ENCODE data around the gene AQP2.

AQP2 gene

GRCh38 chr12:49955899-49956662 lies 5.5 kb downstream of the AQP2 start:
- DNase-seq (ENCODE audit: low read depth) = no peak

DNA sequence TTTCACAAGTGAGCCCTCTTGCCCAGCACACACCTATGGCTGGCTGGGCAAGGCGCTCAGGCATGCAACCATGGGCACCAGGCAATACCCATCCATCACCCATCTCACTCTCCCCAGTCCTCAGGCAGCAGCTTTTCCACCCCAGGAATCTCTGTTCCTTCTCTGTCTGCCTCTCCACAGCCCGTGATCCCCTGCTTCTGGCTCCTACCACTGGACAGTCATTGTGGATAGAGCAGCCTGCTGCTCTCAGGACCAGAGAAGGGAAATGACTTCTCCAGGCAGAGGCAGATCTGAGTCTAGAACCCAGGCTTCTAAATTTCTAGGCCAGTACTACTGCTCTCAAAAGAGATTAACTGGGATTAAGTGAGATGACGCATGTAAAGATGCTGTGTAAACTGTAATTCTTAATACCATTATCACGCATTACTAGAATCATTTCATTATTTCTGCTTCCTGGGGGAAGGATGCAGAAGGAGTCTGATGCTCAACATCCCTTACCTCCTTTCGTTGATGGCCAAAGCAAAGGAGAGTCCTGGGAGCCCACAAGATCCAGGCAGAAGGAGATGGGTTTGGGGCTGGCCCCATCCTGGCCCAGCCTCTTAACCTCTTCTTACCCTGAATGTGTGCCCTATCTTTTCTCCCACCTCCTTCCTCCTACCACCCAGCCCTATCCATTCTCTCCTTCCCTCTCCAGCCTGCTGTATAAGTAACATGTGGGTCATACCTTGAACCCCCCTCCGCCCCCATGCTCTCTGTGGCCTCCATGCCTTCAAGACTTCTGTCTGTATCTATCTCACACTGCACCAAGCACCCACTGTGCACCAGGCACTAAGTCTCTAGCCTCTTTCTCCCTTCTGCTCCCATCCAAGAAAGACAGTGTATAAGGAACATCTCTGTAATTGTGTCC lies 6.4 kb downstream of the AQP2 start:
- DNase-seq (ENCODE audit: low read depth) = no peak

GRCh38 chr12:49957570-49957967 lies 7.0 kb downstream of the AQP2 start:
- DNase-seq (ENCODE audit: low read depth) = no peak

DNA sequence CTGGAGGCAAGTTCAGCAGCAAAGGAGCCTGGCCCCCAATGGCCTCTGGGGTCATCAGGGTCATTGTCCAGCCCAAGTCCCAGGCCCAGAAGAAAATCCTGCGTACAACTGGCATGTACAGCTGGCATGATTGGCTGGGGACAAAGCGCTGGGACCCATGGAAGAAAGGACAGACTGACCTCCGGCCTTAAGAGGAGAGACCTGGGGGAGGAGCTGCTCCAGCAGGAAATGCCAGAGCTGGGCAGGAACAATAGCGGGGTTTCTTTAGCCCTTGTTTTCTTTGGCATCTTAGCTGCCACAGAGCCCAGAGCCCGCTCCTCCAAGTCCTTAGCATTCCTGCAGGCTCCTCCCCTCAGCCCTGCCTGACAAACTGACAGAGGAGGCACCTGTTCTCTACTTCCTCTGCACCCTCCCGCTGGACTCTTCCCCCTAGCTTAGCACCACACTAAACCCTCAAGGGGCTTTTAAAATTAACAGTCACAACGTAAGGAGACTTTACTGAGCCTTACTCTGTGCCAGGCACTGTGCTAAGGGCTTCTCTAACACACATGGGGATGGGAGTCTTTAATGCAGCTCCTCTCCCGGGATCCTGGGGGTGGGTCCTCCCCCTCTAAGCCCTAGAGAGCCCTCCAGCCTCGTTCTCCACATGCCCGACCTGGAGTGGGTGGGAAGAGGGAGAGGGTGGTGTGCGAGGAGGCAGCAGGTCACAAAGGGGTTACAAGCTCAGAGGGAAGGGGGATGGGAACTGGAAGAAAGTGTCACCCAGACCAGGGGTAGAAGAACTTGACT lies 9.3 kb downstream of the AQP2 start:
- DNase-seq (ENCODE audit: low read depth) = no peak

- DNase-seq (ENCODE audit: low read depth) = no peak
Measured at GRCh38 chr12:49960474-49961110, 10.1 kb downstream of the AQP2 start.

DNA sequence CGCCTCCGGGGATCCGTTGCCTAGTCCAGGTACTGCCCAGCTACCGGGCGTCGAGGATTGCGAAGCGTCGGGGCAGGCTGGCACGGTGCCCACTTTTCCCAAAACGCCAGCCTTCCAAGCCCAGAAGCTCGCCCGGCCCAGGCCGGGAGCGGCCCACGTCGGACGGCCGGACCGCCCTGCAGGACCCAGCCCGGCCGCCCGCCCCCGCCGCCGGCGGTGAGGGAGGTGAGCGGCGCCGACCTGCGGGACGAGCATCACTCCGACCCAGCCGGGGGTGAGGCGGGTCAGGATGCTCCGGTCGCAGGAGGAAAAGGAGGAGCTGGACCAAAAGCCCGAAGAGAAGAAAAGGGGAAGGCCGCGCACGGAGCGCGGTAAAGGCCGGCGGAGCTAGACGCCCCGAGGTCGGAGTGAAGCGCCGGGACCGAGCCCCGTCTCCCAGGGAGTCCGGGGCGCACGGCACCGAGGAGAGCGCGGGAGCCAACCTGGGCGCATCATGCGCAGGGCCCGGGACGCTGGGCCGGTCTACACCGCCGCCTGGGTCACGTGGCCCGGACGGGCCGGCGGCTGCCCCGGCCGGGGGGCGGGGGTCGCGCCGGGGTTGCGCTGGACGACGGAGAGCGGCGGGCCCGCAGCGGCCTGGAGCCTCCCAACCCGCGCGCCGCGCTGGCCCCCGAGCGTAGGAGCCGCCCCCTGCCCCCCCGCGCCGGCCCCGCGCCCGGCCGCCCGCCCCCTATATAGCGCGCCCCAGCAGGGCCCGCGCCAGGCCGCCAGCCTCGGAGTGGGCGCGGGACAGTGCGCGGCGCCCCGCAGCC lies 10.8 kb downstream of the AQP2 start, which contains the start of gene AQP5:
Gene AQP5 (plus strand): TSS at position 762 of the 812 bp plus-strand sequence. CDS start 146 bp downstream, outside the sequence.
- no peak for DNase-seq (ENCODE audit: low read depth)

DNA sequence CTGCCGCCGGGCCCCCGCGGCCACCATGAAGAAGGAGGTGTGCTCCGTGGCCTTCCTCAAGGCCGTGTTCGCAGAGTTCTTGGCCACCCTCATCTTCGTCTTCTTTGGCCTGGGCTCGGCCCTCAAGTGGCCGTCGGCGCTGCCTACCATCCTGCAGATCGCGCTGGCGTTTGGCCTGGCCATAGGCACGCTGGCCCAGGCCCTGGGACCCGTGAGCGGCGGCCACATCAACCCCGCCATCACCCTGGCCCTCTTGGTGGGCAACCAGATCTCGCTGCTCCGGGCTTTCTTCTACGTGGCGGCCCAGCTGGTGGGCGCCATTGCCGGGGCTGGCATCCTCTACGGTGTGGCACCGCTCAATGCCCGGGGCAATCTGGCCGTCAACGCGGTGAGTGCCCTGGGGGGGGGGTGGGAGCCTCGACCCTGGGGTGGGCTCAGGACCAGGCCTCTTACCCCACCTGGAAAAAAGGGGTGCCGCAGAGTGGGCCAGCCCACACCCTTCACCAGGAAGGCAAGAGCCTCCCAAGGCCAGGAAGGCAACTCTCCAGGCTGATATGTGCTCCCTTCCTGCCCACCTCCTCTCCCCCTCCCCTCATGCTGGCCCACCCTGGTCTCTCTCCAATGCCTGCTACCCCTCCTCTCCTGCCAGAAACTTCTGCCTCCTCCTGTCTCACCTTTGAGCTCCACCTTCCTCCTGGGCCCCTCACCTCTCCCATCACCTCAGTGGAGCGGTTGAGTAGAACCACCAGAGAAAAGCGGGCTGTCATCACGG lies 11.6 kb downstream of the AQP2 start:
- DNase-seq (ENCODE audit: low read depth) = no peak

DNA sequence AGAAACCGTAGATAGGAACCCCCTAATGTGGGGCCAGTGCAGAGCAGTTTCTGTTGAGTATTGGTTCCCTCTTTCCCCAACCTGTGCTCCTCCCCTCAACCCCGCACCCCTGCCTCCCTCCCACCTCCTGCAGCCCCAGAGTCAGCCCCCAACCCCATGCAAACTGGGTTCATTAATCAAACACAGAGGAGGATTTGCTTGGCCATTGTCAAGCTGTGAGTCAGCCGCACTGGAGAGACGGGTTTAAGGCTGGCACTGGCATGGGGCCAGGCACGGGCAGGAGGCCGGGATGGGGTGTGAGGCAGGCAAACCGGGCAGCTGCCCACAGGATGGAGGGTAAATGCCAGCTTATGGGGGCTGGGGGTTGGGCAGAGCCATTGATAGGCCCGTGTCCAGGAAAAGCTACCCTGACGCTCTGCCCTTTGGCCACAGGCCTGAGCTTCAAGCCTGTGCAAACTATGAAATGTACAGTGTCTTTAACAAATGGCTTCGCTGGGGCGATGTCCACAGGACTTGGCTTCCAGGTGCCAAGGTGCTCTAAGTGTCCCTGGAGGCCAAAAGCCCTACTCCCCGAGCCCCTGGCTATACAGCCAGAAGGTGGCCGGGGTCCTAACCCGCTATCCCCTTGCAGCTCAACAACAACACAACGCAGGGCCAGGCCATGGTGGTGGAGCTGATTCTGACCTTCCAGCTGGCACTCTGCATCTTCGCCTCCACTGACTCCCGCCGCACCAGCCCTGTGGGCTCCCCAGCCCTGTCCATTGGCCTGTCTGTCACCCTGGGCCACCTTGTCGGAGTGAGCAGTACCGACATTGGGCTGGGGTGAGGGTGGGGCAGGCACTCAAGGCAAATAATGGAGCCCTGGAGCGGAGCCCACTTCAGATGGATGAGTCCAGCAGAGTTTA lies 12.6 kb downstream of the AQP2 start:
- no peak for DNase-seq (ENCODE audit: low read depth)

DNA sequence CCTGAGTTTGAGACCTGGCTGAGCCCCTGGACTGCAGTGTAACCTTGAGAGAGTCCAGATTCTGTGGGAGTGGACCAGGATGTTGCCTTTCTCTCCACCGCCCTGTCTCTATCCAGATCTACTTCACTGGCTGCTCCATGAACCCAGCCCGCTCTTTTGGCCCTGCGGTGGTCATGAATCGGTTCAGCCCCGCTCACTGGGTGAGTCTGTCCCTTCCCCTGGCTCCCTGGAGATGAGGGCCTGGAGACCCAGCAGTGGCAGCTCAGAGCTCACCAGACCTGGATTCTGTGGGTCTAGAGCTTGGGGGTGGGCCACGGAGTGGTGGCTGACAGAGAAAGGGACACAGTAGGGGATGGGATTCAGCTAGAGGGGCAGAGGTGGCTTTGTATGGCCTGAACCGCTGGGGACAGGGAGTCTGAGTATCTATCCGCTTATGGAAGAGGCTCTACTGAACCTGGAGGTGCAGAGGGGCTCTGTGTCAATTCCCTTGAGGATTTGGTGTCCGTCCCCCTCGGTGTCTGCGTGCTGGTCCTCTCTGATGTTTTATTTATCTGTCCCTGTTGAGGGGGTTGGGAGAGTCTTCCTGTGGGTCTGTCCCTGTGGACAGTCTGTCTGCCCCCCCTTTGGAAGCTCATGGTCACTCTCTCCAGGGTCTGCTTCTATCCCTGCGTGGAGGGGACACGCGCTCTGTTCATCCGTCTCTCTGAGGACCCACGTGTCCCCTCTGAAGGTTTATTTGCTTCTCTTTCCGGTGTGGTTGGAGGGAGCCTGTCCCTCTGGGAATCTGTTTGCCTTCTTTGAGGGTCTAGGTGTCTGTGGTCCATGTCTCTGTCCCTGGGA lies 13.7 kb downstream of the AQP2 start:
- DNase-seq (ENCODE audit: low read depth) = no peak

DNA sequence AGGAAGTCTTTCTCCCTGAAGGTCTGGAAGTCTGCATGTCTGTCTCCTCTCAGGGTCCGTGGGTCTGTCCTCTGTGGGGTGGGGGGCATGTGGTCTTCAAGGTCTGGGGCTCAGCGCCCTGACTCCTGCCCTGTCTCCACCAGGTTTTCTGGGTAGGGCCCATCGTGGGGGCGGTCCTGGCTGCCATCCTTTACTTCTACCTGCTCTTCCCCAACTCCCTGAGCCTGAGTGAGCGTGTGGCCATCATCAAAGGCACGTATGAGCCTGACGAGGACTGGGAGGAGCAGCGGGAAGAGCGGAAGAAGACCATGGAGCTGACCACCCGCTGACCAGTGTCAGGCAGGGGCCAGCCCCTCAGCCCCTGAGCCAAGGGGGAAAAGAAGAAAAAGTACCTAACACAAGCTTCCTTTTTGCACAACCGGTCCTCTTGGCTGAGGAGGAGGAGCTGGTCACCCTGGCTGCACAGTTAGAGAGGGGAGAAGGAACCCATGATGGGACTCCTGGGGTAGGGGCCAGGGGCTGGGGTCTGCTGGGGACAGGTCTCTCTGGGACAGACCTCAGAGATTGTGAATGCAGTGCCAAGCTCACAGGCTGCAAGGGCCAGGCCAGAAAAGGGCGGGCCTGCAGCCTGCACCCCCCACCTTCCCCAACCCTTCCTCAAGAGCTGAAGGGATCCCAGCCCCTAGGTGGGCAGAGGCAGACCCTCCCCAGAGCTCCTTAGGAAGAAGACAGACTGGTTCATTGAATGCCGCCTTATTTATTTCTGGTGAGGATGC lies 14.5 kb downstream of the AQP2 start:
- DNase-seq (ENCODE audit: low read depth) = no peak

GRCh38 chr12:49965836-49966235 lies 15.3 kb downstream of the AQP2 start:
- no peak for DNase-seq (ENCODE audit: low read depth)

DNA sequence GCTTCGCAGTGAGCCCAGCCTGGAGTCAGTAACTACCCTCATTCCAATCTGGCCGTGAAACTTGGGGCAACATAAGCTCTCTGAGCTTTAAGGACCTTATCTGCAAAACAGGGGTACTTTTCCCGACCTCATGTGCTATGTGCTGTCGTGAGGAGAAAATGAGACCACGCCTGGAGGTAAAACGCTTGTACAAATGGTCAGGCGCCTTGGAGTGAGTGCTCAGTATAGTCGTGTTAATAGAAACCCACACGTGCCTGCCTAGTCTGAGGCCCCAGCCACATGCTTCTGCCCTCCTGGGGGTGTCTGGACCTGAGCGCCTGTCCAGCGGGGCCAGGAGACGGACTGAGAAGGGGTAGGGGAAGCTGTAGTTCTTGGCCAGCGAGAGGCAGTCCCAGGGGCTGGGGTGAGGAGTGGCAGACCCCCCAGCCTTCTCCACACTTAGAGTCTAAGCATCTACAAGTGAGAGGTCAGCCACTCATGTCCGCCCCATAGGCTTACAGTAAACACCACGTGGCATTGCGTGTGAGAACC lies 16.0 kb downstream of the AQP2 start:
- no peak for DNase-seq (ENCODE audit: low read depth)

DNA sequence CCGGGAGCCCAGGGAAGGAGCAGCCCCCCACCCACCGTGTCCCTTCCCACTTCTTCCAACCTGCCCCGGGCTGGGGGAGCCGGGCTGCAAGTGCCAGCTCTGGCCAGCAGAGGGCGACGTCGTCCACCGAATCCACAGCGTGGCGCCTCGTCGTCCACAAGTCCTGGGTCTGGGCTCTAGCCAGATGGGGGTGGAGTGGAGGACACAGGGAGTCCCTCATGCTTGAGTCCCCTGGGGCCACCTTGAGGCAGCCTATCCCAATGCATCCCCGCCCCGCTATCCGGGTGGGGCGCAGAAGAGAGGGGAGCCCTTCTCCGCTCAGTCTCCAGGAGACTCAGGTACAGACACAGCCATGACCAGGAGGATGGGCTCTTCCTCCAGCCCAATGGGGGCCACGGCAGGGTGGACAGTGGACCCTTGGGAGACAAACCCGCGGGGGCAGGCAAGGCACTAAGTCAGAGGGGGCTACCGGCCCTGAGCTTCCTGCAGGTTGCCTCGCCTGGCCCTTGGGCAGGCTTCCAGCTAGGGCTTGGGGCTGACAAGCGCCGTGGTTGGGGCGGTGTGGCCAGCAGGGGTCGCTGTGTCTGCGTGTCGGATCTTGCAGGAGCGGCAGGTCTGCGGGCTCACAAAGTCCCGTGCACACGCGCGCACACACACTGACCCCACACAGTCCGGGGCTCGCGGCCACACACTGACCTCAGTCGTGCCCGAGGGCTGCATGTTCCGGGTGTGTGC lies 16.7 kb downstream of the AQP2 start:
- DNase-seq (ENCODE audit: low read depth) = peak; percentile 46

DNA sequence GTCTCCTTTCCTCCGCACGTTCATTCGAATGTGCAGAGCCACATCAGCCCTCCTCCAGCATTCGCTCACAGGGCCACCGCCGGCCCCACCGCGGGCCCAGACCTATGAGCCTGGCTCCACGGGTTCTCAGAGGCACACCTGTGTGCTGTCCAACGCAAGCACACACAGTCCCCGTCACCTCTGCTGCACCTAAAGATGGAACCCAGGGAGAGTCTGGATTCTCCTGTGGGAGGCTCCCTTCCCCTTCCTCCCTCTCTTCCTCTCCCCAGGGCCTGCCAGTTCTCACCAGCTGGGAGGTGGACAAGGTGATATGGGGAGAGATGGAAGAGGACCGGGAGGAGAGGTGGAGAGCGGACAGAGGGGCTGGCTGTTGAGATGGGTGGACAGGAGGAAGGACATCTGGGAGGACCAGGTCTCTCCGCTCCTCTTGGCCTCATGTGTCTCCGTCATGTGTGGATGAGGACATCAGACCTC lies 17.3 kb downstream of the AQP2 start:
- no peak for DNase-seq (ENCODE audit: low read depth)

DNA sequence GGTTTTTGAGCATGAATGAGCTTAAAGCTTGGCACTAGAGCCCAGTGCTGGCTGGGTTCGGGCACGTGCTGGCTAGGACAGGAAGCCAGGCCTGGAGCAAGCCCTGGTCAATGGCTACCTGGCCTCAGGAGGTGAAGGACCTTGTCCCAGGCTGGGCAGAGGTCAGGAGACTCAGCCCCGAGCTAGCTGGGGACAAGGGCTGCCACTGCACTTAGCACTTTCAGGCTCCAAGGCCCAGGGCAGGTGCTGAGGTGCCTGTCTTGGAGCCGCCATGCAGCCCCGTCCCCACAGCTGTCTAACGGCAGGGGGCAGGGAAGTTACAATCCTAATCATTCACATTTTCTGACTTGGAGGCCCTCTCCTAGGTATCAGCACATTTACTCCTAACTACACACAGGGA lies 17.9 kb downstream of the AQP2 start:
- DNase-seq (ENCODE audit: low read depth) = no peak

GRCh38 chr12:49969027-49969426 lies 18.5 kb downstream of the AQP2 start:
- DNase-seq (ENCODE audit: low read depth) = no peak
